Fibroblast of lung (primary cell): ENCODE results near the gene NOSIP. TPM values are rescaled to one million over a fixed set of nuclear protein-coding genes. Genes with fewer than 3 reads are reported as not detected.

Source experiments
- polyA plus RNA-seq, 2 donors: library from polyadenylated mRNA; depleted of rRNA in 1 of 2; stranded (reverse) in 1 of 2; unstranded in 1 of 2; fragments of >200 nt; gene quantifications; 2 replicates each; pipeline ENCODE4 v1.2.1, GENCODE V29; 2011 to 2012; ENCODE audit warnings: missing spikeins in 1 of 2
- total RNA-seq: library from RNA; depleted of rRNA; stranded (reverse); fragments of >200 nt; gene quantifications from 2 replicates; pipeline ENCODE4 v1.2.1, GENCODE V29; 2014

The NOSIP gene
- total and polyA plus RNA-seq, 2 donors (not counting 1 experiment from before 2014, with no cell fraction given) = 41.2 to 67.9 TPM

Other genes with a start within 250 kb of the NOSIP start
- gene CD37, start 245.2 kb downstream of the NOSIP start, total RNA-seq = not detected in 2 replicates
- gene CD37, start 245.2 kb downstream of the NOSIP start, polyA plus RNA-seq = not detected in 2 replicates
- 19.2 and 24.1 TPM in 2 replicates for gene TEAD2, start 218.1 kb downstream of the NOSIP start, total RNA-seq
- 22.0 and 22.7 TPM in 2 replicates for gene TEAD2, start 218.1 kb downstream of the NOSIP start, polyA plus RNA-seq
- gene DKKL1, start 216.7 kb downstream of the NOSIP start, total RNA-seq = 0.26 TPM in 1 of 2 replicates, not detected in the other
- 0.15 and 0.19 TPM in 2 replicates for gene DKKL1, start 216.7 kb downstream of the NOSIP start, polyA plus RNA-seq
- gene KASH5, start 192.3 kb downstream of the NOSIP start, total RNA-seq = not detected in 2 replicates
- gene KASH5, start 192.3 kb downstream of the NOSIP start, polyA plus RNA-seq = not detected in 2 replicates
- not detected in 2 replicates for gene PTH2, start 157.1 kb downstream of the NOSIP start, total RNA-seq
- not detected in 2 replicates for gene PTH2, start 157.1 kb downstream of the NOSIP start, polyA plus RNA-seq
- not detected in 2 replicates for gene GFY, start 155.2 kb downstream of the NOSIP start, total RNA-seq
- not detected in 2 replicates for gene GFY, start 155.2 kb downstream of the NOSIP start, polyA plus RNA-seq
- gene SLC17A7, start 139.0 kb downstream of the NOSIP start, total RNA-seq = 0.33 TPM in 1 of 2 replicates, not detected in the other
- gene SLC17A7, start 139.0 kb downstream of the NOSIP start, polyA plus RNA-seq = 0.06 and 0.08 TPM in 2 replicates
- 94.5 and 110 TPM in 2 replicates for gene PIH1D1, start 128.7 kb downstream of the NOSIP start, total RNA-seq
- gene PIH1D1, start 128.7 kb downstream of the NOSIP start, polyA plus RNA-seq = 42.5 and 53.8 TPM in 2 replicates
- gene ALDH16A1, start 127.3 kb downstream of the NOSIP start, total RNA-seq = 13.9 and 24.9 TPM in 2 replicates
- 2.4 and 4.3 TPM in 2 replicates for gene ALDH16A1, start 127.3 kb downstream of the NOSIP start, polyA plus RNA-seq
- 3.3 and 4.5 TPM in 2 replicates for gene FLT3LG, start 106.3 kb downstream of the NOSIP start, total RNA-seq
- gene FLT3LG, start 106.3 kb downstream of the NOSIP start, polyA plus RNA-seq = 4.3 and 4.4 TPM in 2 replicates
- gene RPL13A, start 92.9 kb downstream of the NOSIP start, total RNA-seq = 3,385 and 5,250 TPM in 2 replicates
- gene RPL13A, start 92.9 kb downstream of the NOSIP start, polyA plus RNA-seq = 1,345 and 1,418 TPM in 2 replicates
- gene RPS11, start 84.1 kb downstream of the NOSIP start, total RNA-seq = 2,501 and 4,026 TPM in 2 replicates
- gene RPS11, start 84.1 kb downstream of the NOSIP start, polyA plus RNA-seq = 3,448 and 3,634 TPM in 2 replicates
- gene FCGRT, start 67.9 kb downstream of the NOSIP start, total RNA-seq = 59.0 and 90.1 TPM in 2 replicates
- gene FCGRT, start 67.9 kb downstream of the NOSIP start, polyA plus RNA-seq = 30.9 and 31.4 TPM in 2 replicates
- 87.8 and 162 TPM in 2 replicates for gene RCN3, start 52.6 kb downstream of the NOSIP start, total RNA-seq
- gene RCN3, start 52.6 kb downstream of the NOSIP start, polyA plus RNA-seq = 18.8 and 19.8 TPM in 2 replicates
- 0.17 and 0.51 TPM in 2 replicates for gene PRRG2, start 760 bp upstream of the NOSIP start, total RNA-seq
- gene PRRG2, start 760 bp upstream of the NOSIP start, polyA plus RNA-seq = 0.11 TPM in 1 of 2 replicates, not detected in the other
- 1.0 and 2.1 TPM in 2 replicates for gene PRR12, start 10.6 kb upstream of the NOSIP start, total RNA-seq
- 0.40 and 0.69 TPM in 2 replicates for gene PRR12, start 10.6 kb upstream of the NOSIP start, polyA plus RNA-seq
- 34.2 and 60.1 TPM in 2 replicates for gene RRAS, start 59.6 kb upstream of the NOSIP start, total RNA-seq
- 92.6 and 129 TPM in 2 replicates for gene RRAS, start 59.6 kb upstream of the NOSIP start, polyA plus RNA-seq
- 7.4 and 11.9 TPM in 2 replicates for gene SCAF1, start 61.7 kb upstream of the NOSIP start, total RNA-seq
- 8.7 and 15.5 TPM in 2 replicates for gene SCAF1, start 61.7 kb upstream of the NOSIP start, polyA plus RNA-seq
- 55.2 and 61.1 TPM in 2 replicates for gene IRF3, start 85.3 kb upstream of the NOSIP start, total RNA-seq
- 22.0 TPM in 2 replicates for gene IRF3, start 85.3 kb upstream of the NOSIP start, polyA plus RNA-seq
- 2.6 and 4.8 TPM in 2 replicates for gene BCL2L12, start 85.4 kb upstream of the NOSIP start, total RNA-seq
- 5.0 and 9.8 TPM in 2 replicates for gene BCL2L12, start 85.4 kb upstream of the NOSIP start, polyA plus RNA-seq
- gene PRMT1, start 96.7 kb upstream of the NOSIP start, total RNA-seq = 261 and 298 TPM in 2 replicates
- gene PRMT1, start 96.7 kb upstream of the NOSIP start, polyA plus RNA-seq = 184 and 288 TPM in 2 replicates
- 0.26 and 0.33 TPM in 2 replicates for gene ADM5, start 109.0 kb upstream of the NOSIP start, total RNA-seq
- gene ADM5, start 109.0 kb upstream of the NOSIP start, polyA plus RNA-seq = 0.06 and 0.15 TPM in 2 replicates
- 18.0 and 31.2 TPM in 2 replicates for gene CPT1C, start 110.6 kb upstream of the NOSIP start, total RNA-seq
- 20.0 and 24.0 TPM in 2 replicates for gene CPT1C, start 110.6 kb upstream of the NOSIP start, polyA plus RNA-seq
- gene TSKS, start 182.8 kb upstream of the NOSIP start, total RNA-seq = 0.26 TPM in 1 of 2 replicates, not detected in the other
- gene TSKS, start 182.8 kb upstream of the NOSIP start, polyA plus RNA-seq = 0.07 TPM in 1 of 2 replicates, not detected in the other
- 53.4 and 95.0 TPM in 2 replicates for gene AP2A1, start 186.4 kb upstream of the NOSIP start, total RNA-seq
- 64.2 and 75.9 TPM in 2 replicates for gene AP2A1, start 186.4 kb upstream of the NOSIP start, polyA plus RNA-seq
- 32.9 and 34.3 TPM in 2 replicates for gene FUZ, start 232.7 kb upstream of the NOSIP start, total RNA-seq
- gene FUZ, start 232.7 kb upstream of the NOSIP start, polyA plus RNA-seq = 8.4 and 11.4 TPM in 2 replicates
- 10.0 and 11.2 TPM in 2 replicates for gene MED25, start 237.7 kb upstream of the NOSIP start, total RNA-seq
- 20.2 and 28.6 TPM in 2 replicates for gene MED25, start 237.7 kb upstream of the NOSIP start, polyA plus RNA-seq